ENCODE data around the gene HMGB4. TPM values are rescaled to one million over a fixed set of nuclear protein-coding genes. Genes with fewer than 3 reads are reported as not detected.

The HMGB4 gene
- total and polyA plus RNA-seq, 2 donors (not counting 3 experiments of a cell fraction or from before 2014, with no cell fraction given): not detected

DNA sequence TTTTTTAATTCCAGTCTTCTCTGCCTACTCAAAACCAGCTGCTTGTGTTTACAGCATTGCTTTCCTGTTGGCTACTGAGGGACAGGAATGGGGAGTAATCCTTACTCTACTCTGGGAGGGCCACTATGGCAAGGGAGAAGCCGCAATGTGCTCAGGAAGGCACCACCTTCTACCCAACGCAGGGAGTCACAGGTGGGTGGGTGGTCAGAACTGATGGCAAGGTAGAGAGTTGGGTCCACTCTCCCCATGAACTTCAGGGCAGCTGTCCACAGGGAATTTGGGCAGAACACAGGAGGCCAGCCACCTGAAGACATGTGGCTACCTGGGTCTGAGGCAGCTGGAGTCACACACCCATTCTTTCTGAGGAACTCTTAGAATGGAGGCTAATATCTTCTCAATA lies 40.5 kb upstream of the HMGB4 start:
- BruUV-seq (replicated peaks): no TSS peak
- Histone ChIP-seq H3K4me2 (ENCODE audit: insufficient read depth, low read length) (no peak overlapping the region), H3K27me3 (ENCODE audit: control insufficient read depth in 2 of 2, insufficient read depth in 2 of 2, low read length in 2 of 2) (no peaks in the 10 kb centered on the region), H3K4me1 (ENCODE audit: control insufficient read depth, extremely low read depth, insufficient read depth, low read length) (no peaks in the 10 kb centered on the region), H3K9ac (replicated peaks; ENCODE audit: extremely low read depth, insufficient read depth, low read length) (no peak overlapping the region), H4K20me1 (replicated peaks; ENCODE audit: control insufficient read depth, extremely low read depth, insufficient read depth, low read length) (no peaks in the 10 kb centered on the region), H3K4me3 (replicated peaks in 1 of 3; ENCODE audit: insufficient read depth in 1 of 3, low read depth in 1 of 3, low read length in 3 of 3) (no peak overlapping the region), H3K9me1 (replicated peaks; ENCODE audit: control insufficient read depth, extremely low read depth, insufficient read depth, low read length) (no peaks in the 10 kb centered on the region), H3K27ac (ENCODE audit: insufficient read depth, low read depth, low read length) (no peak overlapping the region), H3K36me3 (ENCODE audit: control insufficient read depth in 2 of 2, extremely low read depth in 1 of 2, insufficient read depth in 2 of 2, low read length in 2 of 2) (no peaks in the 10 kb centered on the region), H2AFZ (ENCODE audit: low read depth, low read length) (no peak overlapping the region), H3K9me3 (replicated peaks; ENCODE audit: control insufficient read depth, insufficient read depth, low read length) (peaks cover 8% of the 10 kb centered on the region), H3K79me2 (ENCODE audit: control insufficient read depth, insufficient read depth, low read length) (no peaks in the 10 kb centered on the region)
- no peak for TF ChIP-seq FOS (IDR thresholded peaks at IDR 0.05; ENCODE audit: borderline replicate concordance, insufficient read depth, low read length)
- DNase-seq (ENCODE audit: low read depth, low spot score): no peak
- POLR2A ChIA-PET: no interaction called here
- intact Hi-C loops (cut with micrococcal nuclease): no loop called here
- dilution Hi-C loops (cut with MboI; ENCODE audit: extremely low pct_ligation_motif_present, low sequenced_read_pairs): no loop called here
- CTCF ChIA-PET: no interaction called here
- no peak for FAIRE-seq

- Histone ChIP-seq H4K20me1 (replicated peaks; ENCODE audit: control insufficient read depth, extremely low read depth, insufficient read depth, low read length) (no peaks in the 10 kb centered on the region), H3K4me2 (ENCODE audit: insufficient read depth, low read length) (no peak overlapping the region), H3K27me3 (ENCODE audit: control insufficient read depth in 2 of 2, insufficient read depth in 2 of 2, low read length in 2 of 2) (no peaks in the 10 kb centered on the region), H3K9me3 (replicated peaks; ENCODE audit: control insufficient read depth, insufficient read depth, low read length) (peaks cover 8% of the 10 kb centered on the region), H3K9me1 (replicated peaks; ENCODE audit: control insufficient read depth, extremely low read depth, insufficient read depth, low read length) (no peaks in the 10 kb centered on the region), H3K4me3 (replicated peaks in 1 of 3; ENCODE audit: insufficient read depth in 1 of 3, low read depth in 1 of 3, low read length in 3 of 3) (no peak overlapping the region), H3K27ac (ENCODE audit: insufficient read depth, low read depth, low read length) (no peak overlapping the region), H3K36me3 (ENCODE audit: control insufficient read depth in 2 of 2, extremely low read depth in 1 of 2, insufficient read depth in 2 of 2, low read length in 2 of 2) (no peaks in the 10 kb centered on the region), H3K4me1 (ENCODE audit: control insufficient read depth, extremely low read depth, insufficient read depth, low read length) (no peaks in the 10 kb centered on the region), H3K9ac (replicated peaks; ENCODE audit: extremely low read depth, insufficient read depth, low read length) (no peak overlapping the region), H3K79me2 (ENCODE audit: control insufficient read depth, insufficient read depth, low read length) (no peaks in the 10 kb centered on the region), H2AFZ (ENCODE audit: low read depth, low read length) (no peak overlapping the region)
- POLR2A ChIA-PET: no interaction called here
- intact Hi-C loops (cut with micrococcal nuclease) (no loop called here), dilution Hi-C loops (cut with MboI; ENCODE audit: extremely low pct_ligation_motif_present, low sequenced_read_pairs) (no loop called here)
- TF ChIP-seq FOS (IDR thresholded peaks at IDR 0.05; ENCODE audit: borderline replicate concordance, insufficient read depth, low read length): no peak
- BruUV-seq (replicated peaks): no TSS peak
- CTCF ChIA-PET: no interaction called here
- FAIRE-seq (no peak), DNase-seq (ENCODE audit: low read depth, low spot score) (no peak)
Measured at GRCh38 chr1:33823830-33824229, 40.0 kb upstream of the HMGB4 start.

DNA sequence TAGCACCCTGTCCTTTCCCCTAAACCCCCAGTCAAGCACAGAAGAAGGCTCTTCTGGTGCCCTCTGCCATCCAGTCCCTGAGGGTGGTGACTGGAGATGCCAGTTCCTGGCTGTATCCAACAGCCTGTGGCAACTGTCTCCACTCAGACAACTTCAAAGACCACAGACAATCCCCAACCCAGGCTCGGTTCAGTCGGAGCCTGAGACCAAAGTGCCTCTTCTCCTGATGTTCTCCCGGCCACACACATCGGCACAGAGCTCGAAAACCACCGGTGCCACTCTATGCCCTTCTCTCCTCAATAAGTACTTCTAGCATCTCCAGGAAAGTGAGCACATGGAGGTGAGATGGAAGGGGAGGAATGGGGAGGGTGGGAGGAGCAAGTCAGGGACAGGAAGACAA lies 39.6 kb upstream of the HMGB4 start:
- DNase-seq (ENCODE audit: low read depth, low spot score): no peak
- no peaks in the 10 kb centered on the region for H3K79me2 ChIP-seq (ENCODE audit: control insufficient read depth, insufficient read depth, low read length)
- TF ChIP-seq GATA2 (IDR thresholded peaks at IDR 0.05; ENCODE audit: insufficient read depth, insufficient read length, low read depth, low read length) (no peak), FOS (IDR thresholded peaks at IDR 0.05; ENCODE audit: borderline replicate concordance, insufficient read depth, low read length) (no peak), POLR2AphosphoS5 (IDR thresholded peaks at IDR 0.05; ENCODE audit: insufficient read depth, low read depth, low read length) (no peak), JUN (IDR thresholded peaks at IDR 0.05; ENCODE audit: borderline replicate concordance, insufficient read depth, insufficient read length, low read depth) (no peak), EZH2 (IDR thresholded peaks at IDR 0.05; ENCODE audit: borderline replicate concordance, low read depth, low read length, severe bottlenecking) (no peak), MYC (IDR thresholded peaks at IDR 0.05; ENCODE audit: low read depth, low read length) (no peak), POLR2A (IDR thresholded peaks at IDR 0.05; ENCODE audit: low read depth, low read length) (no peak), CTCF (IDR thresholded peaks at IDR 0.05; ENCODE audit: extremely low read depth in 1 of 2, insufficient read depth in 1 of 2, low read depth in 1 of 2, low read length in 2 of 2) (no peak), MAX (IDR thresholded peaks at IDR 0.05; ENCODE audit: insufficient read depth, insufficient read length) (no peak)
- no peak overlapping the region for H3K9ac ChIP-seq (replicated peaks; ENCODE audit: extremely low read depth, insufficient read depth, low read length)
- H3K27me3 ChIP-seq (ENCODE audit: control insufficient read depth in 2 of 2, insufficient read depth in 2 of 2, low read length in 2 of 2): no peaks in the 10 kb centered on the region
- H3K4me3 ChIP-seq (replicated peaks in 1 of 3; ENCODE audit: insufficient read depth in 1 of 3, low read depth in 1 of 3, low read length in 3 of 3): no peak overlapping the region
- H4K20me1 ChIP-seq (replicated peaks; ENCODE audit: control insufficient read depth, extremely low read depth, insufficient read depth, low read length): no peaks in the 10 kb centered on the region
- H3K4me1 ChIP-seq (ENCODE audit: control insufficient read depth, extremely low read depth, insufficient read depth, low read length): no peaks in the 10 kb centered on the region
- ChIA-PET CTCF (no interaction called here), POLR2A (no interaction called here)
- H3K9me3 ChIP-seq (replicated peaks; ENCODE audit: control insufficient read depth, insufficient read depth, low read length): peaks cover 7% of the 10 kb centered on the region
- no peaks in the 10 kb centered on the region for H3K36me3 ChIP-seq (ENCODE audit: control insufficient read depth in 2 of 2, extremely low read depth in 1 of 2, insufficient read depth in 2 of 2, low read length in 2 of 2)
- no peaks in the 10 kb centered on the region for H3K9me1 ChIP-seq (replicated peaks; ENCODE audit: control insufficient read depth, extremely low read depth, insufficient read depth, low read length)
- BruUV-seq (replicated peaks): no TSS peak
- H3K27ac ChIP-seq (ENCODE audit: insufficient read depth, low read depth, low read length): no peak overlapping the region
- H2AFZ ChIP-seq (ENCODE audit: low read depth, low read length): no peak overlapping the region
- intact Hi-C loops (cut with micrococcal nuclease): no loop called here
- dilution Hi-C loops (cut with MboI; ENCODE audit: extremely low pct_ligation_motif_present, low sequenced_read_pairs): no loop called here
- H3K4me2 ChIP-seq (ENCODE audit: insufficient read depth, low read length): no peak overlapping the region
- FAIRE-seq: no peak
